Mucosa of stomach (tissue), 1 donor: ENCODE measurements around the gene TMEM178B.
"Not testable (repeated sequence)": the region's sequence is repeated elsewhere in the genome, so short reads cannot be mapped to it uniquely, and the experiment has no call there.

Experiments used
- H3K27me3 ChIP-seq: one replicate; pipeline ENCODE4 v1.7.0; 2013; ENCODE audit warnings: mild to moderate bottlenecking, low read length; ENCODE audit not compliant: control insufficient read depth, insufficient read depth
- H3K36me3 ChIP-seq: one replicate; pipeline ENCODE4 v1.7.0; 2013; ENCODE audit warnings: low read length; ENCODE audit not compliant: control insufficient read depth, insufficient read depth
- H3K4me1 ChIP-seq: one replicate; pipeline ENCODE4 v1.7.0; 2013; ENCODE audit warnings: mild to moderate bottlenecking, low read length; ENCODE audit not compliant: control insufficient read depth, insufficient read depth
- H3K4me3 ChIP-seq: one replicate; pipeline ENCODE4 v1.7.0; 2013; ENCODE audit warnings: low read length
- H3K9ac ChIP-seq: one replicate; pipeline ENCODE4 v1.7.0; 2013; ENCODE audit warnings: mild to moderate bottlenecking, low read length, moderate library complexity
- H3K9me3 ChIP-seq: one replicate; pipeline ENCODE4 v1.7.0; 2013; ENCODE audit warnings: mild to moderate bottlenecking, low read length, moderate library complexity; ENCODE audit not compliant: control insufficient read depth
- donor health status: Pancreatic carcinoma.

The TMEM178B gene

DNA sequence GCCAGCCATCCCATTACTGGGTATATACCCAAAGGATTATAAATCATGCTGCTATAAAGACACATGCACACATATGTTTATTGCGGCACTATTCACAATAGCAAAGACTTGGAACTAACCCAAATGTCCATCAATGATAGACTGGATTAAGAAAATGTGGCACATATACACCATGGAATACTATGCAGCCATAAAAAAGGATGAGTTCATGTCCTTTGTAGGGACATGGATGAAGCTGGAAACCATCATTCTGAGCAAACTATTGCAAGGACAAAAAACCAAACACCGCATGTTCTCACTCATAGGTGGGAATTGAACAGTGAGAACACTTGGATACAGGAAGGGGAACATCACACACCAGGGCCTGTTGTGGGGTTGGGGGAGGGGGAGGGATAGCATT, 15.6 kb downstream of the TMEM178B start:
- not testable (repeated sequence) for H3K9ac ChIP-seq, H3K4me1 ChIP-seq, H3K27me3 ChIP-seq, H3K4me3 ChIP-seq, H3K9me3 ChIP-seq, H3K36me3 ChIP-seq

DNA sequence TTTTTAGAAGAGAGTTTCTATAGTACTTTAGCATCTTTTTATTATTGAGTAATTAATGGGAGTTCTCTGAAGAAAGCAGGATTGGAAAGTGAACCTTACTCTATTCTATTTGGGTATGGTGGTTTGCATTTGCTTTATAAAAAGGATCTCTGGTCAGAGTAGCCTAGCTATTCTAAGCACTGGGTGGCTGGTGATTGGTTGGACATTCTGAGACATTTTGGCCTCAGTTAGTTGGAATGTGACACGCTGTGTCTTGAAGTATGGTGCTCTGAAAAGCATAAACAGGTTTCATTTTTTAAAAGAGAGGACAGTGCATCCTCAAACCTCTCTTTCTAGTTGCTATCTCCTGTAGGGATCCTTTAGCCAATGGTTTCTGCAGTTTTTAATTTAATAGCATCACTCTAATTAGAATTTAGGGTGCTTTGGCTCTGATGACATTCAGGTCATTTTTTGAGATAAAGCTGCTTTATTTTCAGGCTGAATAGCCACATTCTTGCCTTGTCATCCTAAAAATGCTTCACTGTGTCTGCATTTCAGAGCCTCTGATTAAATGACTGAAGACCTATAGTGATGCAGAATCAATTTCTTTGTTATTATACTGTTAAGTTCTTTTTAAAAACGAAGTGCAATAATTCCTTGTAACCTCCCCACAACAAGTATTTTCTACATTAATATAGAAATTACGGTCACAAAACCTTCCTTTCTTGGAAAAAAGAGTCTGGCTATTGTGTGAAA, 20.6 kb downstream of the TMEM178B start:
- Histone ChIP-seq H3K36me3 (no peaks in the 10 kb centered on the region), H3K27me3 (no peaks in the 10 kb centered on the region), H3K9me3 (no peaks in the 10 kb centered on the region), H3K4me1 (no peaks in the 10 kb centered on the region), H3K9ac (no peak overlapping the region), H3K4me3 (no peak overlapping the region)

DNA sequence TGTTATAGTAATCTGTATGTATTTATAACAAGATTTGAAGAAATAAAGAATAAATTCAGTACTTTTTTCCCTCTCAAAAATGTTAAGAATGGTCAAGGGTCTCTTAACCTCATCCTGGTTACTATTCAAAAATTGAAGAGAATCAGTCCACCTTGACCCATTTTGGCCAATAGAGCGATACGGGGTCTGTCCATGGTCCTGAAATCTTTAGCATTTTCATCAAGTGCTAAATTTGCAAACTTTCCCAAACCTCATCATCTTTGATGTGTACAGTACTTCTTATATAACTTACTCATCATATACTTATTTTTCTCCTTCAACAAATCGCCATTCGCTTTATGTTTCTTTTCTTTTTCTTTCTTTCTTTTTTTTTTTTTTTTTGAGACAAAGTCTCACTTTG, 23.6 kb downstream of the TMEM178B start:
- no peak overlapping the region for H3K4me3 ChIP-seq
- H3K27me3 ChIP-seq = no peaks in the 10 kb centered on the region
- no peaks in the 10 kb centered on the region for H3K36me3 ChIP-seq
- no peak overlapping the region for H3K9ac ChIP-seq
- no peaks in the 10 kb centered on the region for H3K9me3 ChIP-seq
- no peaks in the 10 kb centered on the region for H3K4me1 ChIP-seq

DNA sequence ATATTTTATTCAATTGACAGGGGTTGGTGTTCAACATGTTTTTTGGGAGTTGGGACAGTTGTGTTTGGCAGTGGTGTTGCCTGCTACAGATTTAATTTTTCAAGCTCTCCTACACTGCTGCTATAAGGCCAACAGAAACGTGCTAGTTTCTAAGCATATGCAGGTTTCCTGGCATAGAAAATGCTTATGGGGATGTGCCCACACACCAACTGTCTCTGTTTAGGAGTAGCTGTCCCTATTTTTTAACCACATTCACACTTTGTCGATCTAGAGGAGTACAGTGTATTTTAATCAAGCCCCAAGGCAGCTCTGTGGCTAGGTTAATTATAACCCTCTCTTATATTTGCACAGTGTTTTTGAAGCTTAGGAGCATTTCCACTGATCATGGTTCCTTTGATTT, 28.6 kb downstream of the TMEM178B start:
- Histone ChIP-seq H3K4me1 (no peaks in the 10 kb centered on the region), H3K27me3 (no peaks in the 10 kb centered on the region), H3K9me3 (no peaks in the 10 kb centered on the region), H3K36me3 (no peaks in the 10 kb centered on the region), H3K4me3 (no peak overlapping the region), H3K9ac (no peak overlapping the region)

DNA sequence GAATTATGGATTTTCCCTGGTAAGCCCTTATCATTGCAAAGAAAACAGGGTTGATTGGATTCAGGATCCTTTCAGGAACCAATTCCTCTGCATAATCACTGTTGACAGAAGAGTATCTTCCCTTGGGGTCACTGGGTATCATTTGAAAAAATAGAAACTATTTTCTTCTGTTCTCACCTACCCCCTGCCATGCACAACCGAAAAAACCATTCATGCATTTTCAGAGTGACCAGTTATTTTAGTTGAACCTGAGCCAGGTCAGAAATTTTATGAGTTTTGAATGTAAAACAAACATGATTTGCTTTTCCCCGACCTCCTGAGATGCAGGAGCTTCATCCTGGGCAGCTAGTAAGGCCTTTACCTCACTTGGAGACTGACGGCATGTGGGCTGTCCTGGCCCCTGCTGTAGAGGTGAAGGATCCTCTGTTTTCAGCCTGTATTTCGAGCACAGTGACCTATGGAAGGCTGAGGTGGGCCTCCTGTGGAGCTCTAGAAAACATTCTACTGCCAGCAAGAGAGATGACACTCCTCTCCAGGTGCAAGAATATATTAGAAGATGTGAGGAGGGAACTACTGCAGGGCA, 30.1 kb downstream of the TMEM178B start:
- no peaks in the 10 kb centered on the region for H3K4me1 ChIP-seq
- H3K4me3 ChIP-seq = no peak overlapping the region
- H3K36me3 ChIP-seq = no peaks in the 10 kb centered on the region
- H3K9ac ChIP-seq = no peak overlapping the region
- no peaks in the 10 kb centered on the region for H3K27me3 ChIP-seq
- H3K9me3 ChIP-seq = no peaks in the 10 kb centered on the region

DNA sequence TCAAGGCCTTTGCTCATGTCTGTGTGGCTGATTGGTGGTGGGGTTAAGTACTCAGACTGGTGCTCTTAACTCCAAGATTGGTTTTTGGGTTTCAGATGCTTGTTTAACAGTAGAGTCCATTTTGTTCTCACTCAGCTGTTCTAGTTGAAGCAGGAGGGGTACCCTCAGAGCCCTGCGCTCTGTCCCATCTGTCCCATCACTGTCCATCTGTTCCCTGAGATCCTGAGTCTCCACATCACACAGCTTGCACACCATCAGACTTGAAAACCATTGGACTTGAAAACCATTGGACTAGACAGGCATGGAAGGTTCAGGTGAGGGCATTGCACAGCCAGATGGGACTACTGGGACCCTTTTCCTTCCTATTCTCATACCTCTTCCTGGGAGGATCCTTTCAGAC, 39.3 kb downstream of the TMEM178B start:
- Histone ChIP-seq H3K9ac (no peak overlapping the region), H3K9me3 (no peaks in the 10 kb centered on the region), H3K36me3 (no peaks in the 10 kb centered on the region), H3K4me3 (no peak overlapping the region), H3K27me3 (no peaks in the 10 kb centered on the region), H3K4me1 (no peaks in the 10 kb centered on the region)

DNA sequence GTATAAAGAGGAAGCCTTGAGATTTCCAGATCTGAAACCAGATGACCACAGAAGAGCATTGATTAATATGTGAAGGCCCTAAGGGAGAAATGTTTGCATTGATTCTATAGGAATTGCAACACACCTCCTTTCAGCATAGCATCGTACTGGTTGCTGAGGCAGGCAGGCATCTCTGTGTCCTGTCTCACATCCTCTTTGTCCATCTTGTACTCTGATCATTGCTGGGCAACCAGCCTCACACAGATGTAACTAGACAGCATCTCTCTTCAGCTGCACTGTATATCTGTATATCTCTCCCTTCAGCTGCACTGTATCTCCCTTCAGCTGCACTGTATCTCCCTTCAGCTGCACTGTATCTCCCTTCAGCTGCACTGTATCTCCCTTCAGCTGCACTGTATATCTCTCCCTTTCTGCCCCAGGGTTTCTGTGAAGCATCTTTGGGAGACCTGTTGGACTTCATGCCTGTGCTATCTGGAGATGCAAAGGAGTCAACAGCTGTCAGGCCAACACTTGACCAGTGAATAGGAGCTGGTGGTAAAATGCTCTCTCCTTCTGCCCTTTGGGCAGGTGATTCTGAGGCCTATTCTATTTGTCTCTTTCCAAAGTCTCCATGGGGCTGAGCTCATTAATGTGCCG, 40.3 kb downstream of the TMEM178B start:
- Histone ChIP-seq H3K4me3 (no peak overlapping the region), H3K9ac (no peak overlapping the region), H3K36me3 (no peaks in the 10 kb centered on the region), H3K4me1 (no peaks in the 10 kb centered on the region), H3K27me3 (no peaks in the 10 kb centered on the region), H3K9me3 (no peaks in the 10 kb centered on the region)

DNA sequence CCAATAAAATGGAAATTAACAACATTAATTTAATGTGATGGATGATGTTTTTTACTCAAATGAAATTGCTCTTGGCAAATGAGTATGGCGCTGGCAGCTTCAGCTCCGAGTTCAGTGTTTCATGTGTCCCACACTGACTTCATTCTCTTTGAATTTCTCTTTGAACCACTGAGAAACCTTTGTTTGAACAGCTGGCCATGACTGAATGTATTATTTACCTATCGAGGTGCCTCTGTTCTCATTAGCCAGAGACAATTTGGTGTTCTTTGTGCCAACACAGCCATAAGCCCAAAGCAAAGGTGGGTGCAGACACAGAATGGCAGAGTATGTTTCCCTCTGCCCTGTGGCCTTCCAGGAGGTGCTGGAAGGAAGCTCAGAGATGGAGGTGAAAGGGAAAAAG, 42.1 kb downstream of the TMEM178B start:
- Histone ChIP-seq H3K9me3 (no peaks in the 10 kb centered on the region), H3K9ac (no peak overlapping the region), H3K4me3 (no peak overlapping the region), H3K36me3 (no peaks in the 10 kb centered on the region), H3K27me3 (no peaks in the 10 kb centered on the region), H3K4me1 (no peaks in the 10 kb centered on the region)

DNA sequence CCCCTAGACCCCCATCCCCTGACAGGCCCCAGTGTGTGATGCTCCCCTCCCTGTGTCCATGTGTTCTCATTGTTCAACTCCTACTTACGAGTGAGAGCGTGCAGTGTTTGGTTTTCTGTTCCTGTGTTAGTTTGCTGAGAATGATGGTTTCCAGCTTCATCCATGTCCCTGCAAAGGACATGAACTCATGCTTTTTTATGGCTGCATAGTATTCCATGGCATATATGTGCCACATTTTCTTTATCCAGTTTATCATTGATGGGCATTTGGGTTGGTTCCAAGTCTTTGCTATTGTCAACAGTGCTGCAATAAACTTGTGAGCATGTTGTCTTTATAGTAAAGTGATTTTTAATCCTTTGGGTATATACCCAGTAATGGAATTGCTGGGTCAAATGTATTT, 42.8 kb downstream of the TMEM178B start:
- not testable (repeated sequence) for H3K9me3 ChIP-seq, H3K4me3 ChIP-seq, H3K4me1 ChIP-seq, H3K9ac ChIP-seq, H3K36me3 ChIP-seq, H3K27me3 ChIP-seq

DNA sequence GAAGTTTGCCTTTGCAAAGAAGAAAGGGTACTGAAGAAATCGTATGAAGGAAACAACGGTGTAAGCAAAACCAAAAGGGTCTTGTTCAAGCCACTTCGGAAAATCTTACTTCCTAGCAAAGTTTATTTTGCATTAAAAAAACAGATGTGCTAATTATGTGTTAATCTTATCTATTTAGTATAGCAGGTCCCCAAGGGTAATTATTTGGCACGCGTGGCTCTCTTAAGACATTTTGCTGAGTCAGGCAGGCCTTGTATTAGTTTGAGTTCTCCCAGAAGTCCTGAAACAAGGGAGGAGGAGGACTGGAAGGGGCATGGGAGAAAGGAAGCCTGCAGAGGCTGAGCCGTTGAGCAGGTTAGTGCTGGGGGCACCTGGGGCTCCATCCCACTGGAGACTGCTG, 44.9 kb downstream of the TMEM178B start:
- no peak overlapping the region for H3K9ac ChIP-seq
- no peaks in the 10 kb centered on the region for H3K9me3 ChIP-seq
- H3K27me3 ChIP-seq = no peaks in the 10 kb centered on the region
- no peaks in the 10 kb centered on the region for H3K4me1 ChIP-seq
- no peaks in the 10 kb centered on the region for H3K36me3 ChIP-seq
- H3K4me3 ChIP-seq = no peak overlapping the region

DNA sequence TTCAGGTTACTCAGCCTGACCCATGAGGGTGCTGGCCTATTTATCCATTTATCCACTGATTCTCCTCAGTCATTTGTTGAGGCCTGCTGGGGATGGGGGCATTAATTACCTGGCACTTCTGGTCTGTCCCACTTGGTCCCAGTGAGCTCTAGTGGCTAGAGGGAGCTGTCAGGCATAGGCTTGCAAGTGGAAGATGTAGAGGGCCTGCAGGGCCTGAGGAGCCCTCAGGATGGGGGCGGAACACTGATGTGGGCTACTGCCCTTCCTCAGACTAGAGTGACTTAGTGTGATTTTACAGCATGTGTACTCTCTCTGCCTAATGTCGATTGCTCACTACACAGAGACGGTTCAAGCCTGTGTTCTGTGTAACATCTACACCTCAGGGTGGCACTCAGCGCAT, 45.3 kb downstream of the TMEM178B start:
- H3K9ac ChIP-seq = no peak overlapping the region
- no peak overlapping the region for H3K4me3 ChIP-seq
- no peaks in the 10 kb centered on the region for H3K27me3 ChIP-seq
- no peaks in the 10 kb centered on the region for H3K36me3 ChIP-seq
- H3K4me1 ChIP-seq = no peaks in the 10 kb centered on the region
- no peaks in the 10 kb centered on the region for H3K9me3 ChIP-seq

DNA sequence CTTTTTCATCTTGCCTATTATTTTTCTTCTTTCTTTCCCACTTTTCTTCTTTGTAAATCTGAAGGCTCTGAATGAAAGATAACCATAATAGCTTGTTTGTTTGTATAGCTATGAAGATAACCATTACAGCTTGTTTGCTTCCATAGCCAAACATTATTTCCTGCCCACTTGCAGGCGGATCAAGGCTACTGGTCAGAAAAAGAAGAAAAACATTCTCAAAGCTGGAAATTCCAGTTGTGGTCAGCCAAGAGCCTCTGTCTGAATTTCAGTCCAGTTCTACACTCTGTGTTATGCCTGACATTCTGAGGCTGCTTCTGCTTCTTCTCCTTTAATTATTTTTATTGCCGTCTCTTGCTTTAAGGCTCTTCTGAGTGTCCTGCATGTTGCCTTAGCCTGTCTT, 48.9 kb downstream of the TMEM178B start:
- Histone ChIP-seq H3K4me3 (no peak overlapping the region), H3K9me3 (no peaks in the 10 kb centered on the region), H3K4me1 (no peaks in the 10 kb centered on the region), H3K9ac (no peak overlapping the region), H3K27me3 (no peaks in the 10 kb centered on the region), H3K36me3 (no peaks in the 10 kb centered on the region)
